Osteocyte (in vitro differentiated cells): ENCODE results near the gene CACNA1C. TPM values are rescaled to one million over a fixed set of nuclear protein-coding genes. Genes with fewer than 3 reads are reported as not detected.

ENCODE experiments used
- DNase-seq: peaks from one replicate; pipeline ENCODE4 v3.0.0; 2021; ENCODE audit warnings: mixed read lengths; ENCODE audit not compliant: unreplicated experiment; ENCODE audit errors: extremely low spot score
- H3K27ac Mint-ChIP-seq: one replicate; pipeline ENCODE4 v1.8.0; 2021; ENCODE audit warnings: mild to moderate bottlenecking, mixed read lengths; ENCODE audit not compliant: unreplicated experiment
- H3K27me3 Mint-ChIP-seq: one replicate; pipeline ENCODE4 v1.8.0; 2021; ENCODE audit warnings: mixed read lengths; ENCODE audit not compliant: unreplicated experiment
- H3K36me3 Mint-ChIP-seq: one replicate; pipeline ENCODE4 v1.8.0; 2021; ENCODE audit warnings: mixed read lengths; ENCODE audit not compliant: unreplicated experiment
- H3K4me1 Mint-ChIP-seq: one replicate; pipeline ENCODE4 v1.8.0; 2021; ENCODE audit warnings: mixed read lengths; ENCODE audit not compliant: unreplicated experiment
- H3K4me3 Mint-ChIP-seq: one replicate; pipeline ENCODE4 v1.8.0; 2021; ENCODE audit warnings: mild to moderate bottlenecking, moderate library complexity, mixed read lengths; ENCODE audit not compliant: unreplicated experiment
- H3K9me3 Mint-ChIP-seq: one replicate; pipeline ENCODE4 v1.8.0; 2021; ENCODE audit warnings: mixed read lengths; ENCODE audit not compliant: unreplicated experiment
- total RNA-seq: library from RNA; stranded (reverse); gene quantifications from 2 replicates; pipeline ENCODE4 v1.2.1, GENCODE V29; 2021
- TF ChIP-seq, protein P1 (sequence below): fragments of 200-600 bp; sonication (generic); IDR thresholded peaks from 2 replicates; pipeline ENCODE4 v1.5.0; 2021; ENCODE audit warnings: antibody characterized with exemption, mild to moderate bottlenecking, moderate library complexity

The CACNA1C gene
- total RNA-seq, 1 donor from 2014 or later, result 67.4 TPM

DNA sequence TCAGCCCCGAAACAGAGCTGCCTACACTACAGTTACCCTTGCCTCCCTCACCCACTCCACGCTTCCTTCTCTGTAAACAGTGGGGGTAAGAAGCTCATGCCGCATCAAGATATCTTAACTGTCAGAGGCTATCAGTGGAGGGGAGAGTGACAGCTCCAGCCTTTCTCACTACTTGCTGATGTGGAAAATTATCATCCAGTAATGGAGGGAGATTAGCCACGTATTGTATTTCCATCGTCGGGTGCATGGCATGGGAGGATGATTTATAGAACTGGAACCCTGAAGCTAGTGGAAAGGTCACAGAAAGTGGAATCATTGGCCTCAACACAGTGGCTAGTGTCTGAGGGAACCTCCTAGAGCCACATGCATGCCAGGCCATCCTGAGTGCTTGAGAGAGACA lies 471.1 kb downstream of the CACNA1C start:
- TF ChIP-seq, protein P1, sequence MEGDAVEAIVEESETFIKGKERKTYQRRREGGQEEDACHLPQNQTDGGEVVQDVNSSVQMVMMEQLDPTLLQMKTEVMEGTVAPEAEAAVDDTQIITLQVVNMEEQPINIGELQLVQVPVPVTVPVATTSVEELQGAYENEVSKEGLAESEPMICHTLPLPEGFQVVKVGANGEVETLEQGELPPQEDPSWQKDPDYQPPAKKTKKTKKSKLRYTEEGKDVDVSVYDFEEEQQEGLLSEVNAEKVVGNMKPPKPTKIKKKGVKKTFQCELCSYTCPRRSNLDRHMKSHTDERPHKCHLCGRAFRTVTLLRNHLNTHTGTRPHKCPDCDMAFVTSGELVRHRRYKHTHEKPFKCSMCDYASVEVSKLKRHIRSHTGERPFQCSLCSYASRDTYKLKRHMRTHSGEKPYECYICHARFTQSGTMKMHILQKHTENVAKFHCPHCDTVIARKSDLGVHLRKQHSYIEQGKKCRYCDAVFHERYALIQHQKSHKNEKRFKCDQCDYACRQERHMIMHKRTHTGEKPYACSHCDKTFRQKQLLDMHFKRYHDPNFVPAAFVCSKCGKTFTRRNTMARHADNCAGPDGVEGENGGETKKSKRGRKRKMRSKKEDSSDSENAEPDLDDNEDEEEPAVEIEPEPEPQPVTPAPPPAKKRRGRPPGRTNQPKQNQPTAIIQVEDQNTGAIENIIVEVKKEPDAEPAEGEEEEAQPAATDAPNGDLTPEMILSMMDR, result no peak
- DNase-seq, result no peak
- Mint-ChIP-seq H3K4me1 (no peaks in the 10 kb centered on the region), H3K9me3 (peaks cover 7% of the 10 kb centered on the region), H3K27ac (no peak overlapping the region), H3K4me3 (no peak overlapping the region), H3K36me3 (peaks cover 47% of the 10 kb centered on the region), H3K27me3 (no peaks in the 10 kb centered on the region)

DNA sequence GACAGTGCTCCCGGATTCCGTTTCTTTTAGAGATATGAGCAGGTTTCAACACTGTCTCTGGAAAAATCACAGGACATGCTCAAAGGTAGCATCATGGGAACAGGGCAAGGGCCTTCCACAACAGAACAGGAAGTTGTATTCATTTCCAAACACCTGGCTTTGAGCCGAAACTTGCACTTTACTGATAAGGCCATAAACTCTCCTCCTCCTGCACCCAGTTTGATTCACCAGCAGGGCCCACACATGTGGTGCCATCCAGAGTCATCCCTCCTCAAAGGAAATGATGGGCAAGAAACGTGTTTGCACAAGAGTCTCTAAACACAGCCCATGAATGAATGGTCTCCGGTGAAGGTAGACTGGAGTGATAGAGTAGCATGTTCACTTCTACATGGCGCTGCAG lies 473.6 kb downstream of the CACNA1C start:
- no peak overlapping the region for H3K4me3 Mint-ChIP-seq
- no peaks in the 10 kb centered on the region for H3K4me1 Mint-ChIP-seq
- no peaks in the 10 kb centered on the region for H3K9me3 Mint-ChIP-seq
- no peak for DNase-seq
- TF ChIP-seq, protein P1, result no peak
- peaks cover 46% of the 10 kb centered on the region for H3K36me3 Mint-ChIP-seq
- H3K27ac Mint-ChIP-seq, result no peak overlapping the region
- no peaks in the 10 kb centered on the region for H3K27me3 Mint-ChIP-seq

DNA sequence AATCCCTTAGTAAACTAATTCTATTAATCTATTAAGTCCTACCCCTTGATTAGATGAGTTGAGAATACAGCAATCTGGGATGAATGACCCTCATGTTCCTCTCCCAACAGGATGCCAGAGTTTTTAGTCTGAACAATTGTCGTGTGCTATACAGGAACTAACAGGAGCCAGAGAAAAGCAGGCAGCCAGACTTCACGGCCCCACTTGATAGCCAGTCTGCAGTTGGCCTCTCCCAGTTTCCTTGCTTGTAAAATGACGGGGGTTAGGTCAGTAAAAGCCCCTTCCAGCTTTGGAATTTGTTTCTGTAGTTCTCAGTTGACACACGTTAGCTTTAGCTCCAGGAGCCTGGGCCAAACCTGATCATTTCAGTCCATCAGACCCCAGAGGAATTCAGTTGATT lies 475.2 kb downstream of the CACNA1C start:
- Mint-ChIP-seq H3K36me3 (peaks cover 51% of the 10 kb centered on the region), H3K27me3 (no peaks in the 10 kb centered on the region), H3K4me1 (peaks cover 1% of the 10 kb centered on the region), H3K9me3 (no peaks in the 10 kb centered on the region), H3K4me3 (no peak overlapping the region), H3K27ac (no peak overlapping the region)
- TF ChIP-seq, protein P1, result no peak
- DNase-seq, result no peak

DNA sequence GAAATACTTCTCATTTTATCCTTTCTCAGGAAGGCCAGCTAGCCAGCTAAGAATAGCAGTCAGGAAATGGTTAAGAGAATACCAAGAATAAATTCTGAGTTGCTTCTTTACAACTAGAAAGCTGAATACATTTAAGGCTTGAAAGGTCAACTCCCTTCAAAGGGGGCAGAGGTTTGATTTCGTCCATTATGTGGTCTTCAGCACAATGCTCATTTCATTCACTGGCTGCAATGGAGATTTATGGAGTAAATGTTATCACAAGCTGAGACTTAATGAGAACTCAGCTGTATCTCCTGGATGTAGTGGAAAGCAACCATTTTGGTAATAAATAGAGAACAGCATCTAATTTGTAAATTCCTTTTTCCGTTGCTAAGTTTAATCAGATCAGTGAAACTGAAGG lies 477.0 kb downstream of the CACNA1C start:
- Mint-ChIP-seq H3K27me3 (no peaks in the 10 kb centered on the region), H3K4me1 (peaks cover 5% of the 10 kb centered on the region), H3K9me3 (no peaks in the 10 kb centered on the region), H3K4me3 (no peak overlapping the region), H3K27ac (no peak overlapping the region), H3K36me3 (peaks cover 51% of the 10 kb centered on the region)
- DNase-seq, result no peak
- TF ChIP-seq, protein P1, result no peak

DNA sequence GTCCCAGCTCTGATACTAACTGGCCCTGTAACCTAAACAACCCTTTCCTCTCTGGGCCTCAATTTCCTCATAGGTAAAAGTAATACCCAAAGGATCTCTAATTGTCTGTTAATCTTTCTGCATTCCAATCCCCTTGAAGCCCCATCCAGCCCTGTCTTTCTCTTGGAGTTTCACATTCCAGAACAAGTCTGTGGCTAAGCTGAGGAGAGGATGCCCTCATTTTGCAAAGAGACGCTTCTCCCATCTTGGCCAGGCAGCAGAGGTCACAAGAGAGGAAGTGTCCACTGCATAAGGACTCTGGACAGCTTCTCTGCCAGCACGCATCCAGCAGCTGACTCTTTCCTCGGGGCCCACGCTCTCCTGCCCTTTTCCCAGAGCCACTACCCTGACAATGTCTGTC lies 478.6 kb downstream of the CACNA1C start:
- DNase-seq, result no peak
- TF ChIP-seq, protein P1, result no peak
- no peaks in the 10 kb centered on the region for H3K27me3 Mint-ChIP-seq
- H3K36me3 Mint-ChIP-seq, result peaks cover 45% of the 10 kb centered on the region
- no peak overlapping the region for H3K4me3 Mint-ChIP-seq
- no peak overlapping the region for H3K27ac Mint-ChIP-seq
- H3K9me3 Mint-ChIP-seq, result no peaks in the 10 kb centered on the region
- peaks cover 10% of the 10 kb centered on the region for H3K4me1 Mint-ChIP-seq
